Kasumi-1 (cell line): ENCODE measurements around the gene PFN3.
A peak's percentile ranks its signal among the peaks of the same experiment; 100 is the strongest.
"Not testable (repeated sequence)": the region's sequence is repeated elsewhere in the genome, so short reads cannot be mapped to it uniquely, and the experiment has no call there.

Experiments
- DNase-seq, 2 experiments: peaks; one replicate each; lab custom pipeline; 2025; lab: John Stamatoyannopoulos, UW

The PFN3 gene

GRCh38 chr5:177396078-177396477 lies 4.4 kb downstream of the PFN3 start:
- no peak for DNase-seq

DNA sequence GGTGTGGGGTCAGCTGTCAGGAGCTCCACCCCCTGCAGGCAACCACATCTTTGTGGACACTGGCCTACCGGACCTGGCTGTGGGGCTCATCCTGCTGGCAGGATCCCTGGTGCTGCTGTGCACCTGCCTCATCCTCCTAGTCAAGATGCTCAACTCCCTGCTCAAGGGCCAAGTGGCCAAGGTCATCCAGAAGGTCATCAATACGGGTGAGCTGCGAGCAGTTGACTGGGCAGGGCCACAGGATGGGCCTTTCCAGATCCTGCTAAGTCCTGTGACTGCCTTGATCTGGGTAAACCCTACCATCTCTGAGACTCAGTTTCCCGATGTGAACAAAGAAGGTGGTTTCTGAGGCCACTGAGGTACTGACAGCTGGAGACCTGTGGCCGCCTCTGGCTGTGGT lies 6.5 kb downstream of the PFN3 start:
- DNase-seq, result no peak

DNA sequence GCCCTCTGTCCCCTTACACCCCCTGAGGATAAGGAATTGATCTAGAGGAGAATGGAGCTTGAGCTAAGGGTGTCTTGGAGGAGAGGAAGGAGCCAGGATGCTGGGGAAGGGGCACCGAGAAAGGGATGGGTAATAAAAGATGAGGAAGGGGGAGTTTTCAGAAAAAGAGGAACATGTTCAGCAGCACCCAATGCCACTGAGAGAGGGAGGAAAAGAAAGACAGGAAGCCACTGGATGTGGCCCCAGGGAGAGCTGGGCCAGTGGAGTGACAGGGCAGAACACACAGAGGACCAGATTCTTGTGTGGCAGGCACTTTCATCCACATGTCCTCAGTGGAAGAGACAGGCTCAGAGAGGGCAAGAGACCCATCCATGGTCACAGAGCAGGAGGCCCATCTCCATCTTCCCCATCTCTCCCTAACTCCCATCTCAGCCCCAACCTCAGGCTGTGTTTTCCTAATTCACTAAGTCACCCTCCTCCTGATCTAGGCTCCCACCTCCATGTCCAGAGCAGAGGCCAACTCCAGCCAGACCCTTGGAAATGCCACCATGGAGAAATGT lies 7.2 kb downstream of the PFN3 start:
- DNase-seq, result peak; percentile 61 to 64

DNA sequence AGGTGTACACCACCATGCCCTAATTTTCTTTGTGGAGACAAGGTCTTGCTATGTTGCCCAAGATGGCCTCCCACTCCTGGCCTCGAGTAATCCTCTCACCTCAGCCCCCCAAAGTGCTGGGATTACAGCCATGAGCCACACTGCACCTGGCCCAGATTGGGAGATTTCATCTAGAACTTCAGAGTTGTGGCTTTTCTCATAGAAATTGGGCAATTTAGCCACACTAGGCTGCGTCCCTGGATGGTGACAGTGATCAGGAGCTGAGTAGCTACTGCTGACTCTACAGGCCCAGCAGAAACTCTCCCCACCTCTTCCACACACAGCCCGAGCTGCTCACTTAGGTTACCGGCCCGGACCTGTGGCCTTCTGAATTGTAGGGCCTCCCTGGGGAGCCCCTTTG lies 7.7 kb downstream of the PFN3 start:
- DNase-seq, result no peak

- DNase-seq, result peak; percentile 89 to 92
Observed at GRCh38 chr5:177390363-177391300, 9.8 kb downstream of the PFN3 start.

GRCh38 chr5:177389241-177390169 lies 11.0 kb downstream of the PFN3 start:
- DNase-seq, result peak; percentile 25 to 51

DNA sequence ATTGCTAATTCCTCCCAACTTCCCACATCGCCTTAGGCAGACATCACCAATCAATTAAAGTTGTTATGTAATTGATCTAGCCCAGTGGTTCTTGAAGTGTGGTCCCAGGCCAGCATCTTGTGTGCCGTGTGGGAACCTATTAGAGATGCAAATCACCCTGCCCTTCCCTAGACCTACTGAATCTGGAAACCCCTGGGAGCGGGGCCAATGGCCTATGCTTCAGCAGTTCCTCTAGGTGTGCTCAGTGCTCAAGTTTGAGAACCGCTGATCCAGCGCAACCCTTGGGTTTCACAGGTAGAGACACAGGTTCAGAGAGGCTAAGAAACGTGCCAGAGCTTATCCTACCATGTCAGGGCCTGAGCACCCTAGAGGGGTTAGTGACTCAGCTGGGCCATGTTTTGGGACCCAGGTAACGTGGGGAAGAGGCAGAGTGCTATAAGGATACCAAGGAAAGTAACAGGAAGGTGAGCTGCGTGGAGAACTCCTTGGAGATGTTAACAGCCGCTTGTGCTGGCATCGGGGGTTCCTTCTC lies 11.9 kb downstream of the PFN3 start:
- no peak for DNase-seq

GRCh38 chr5:177387405-177387804 lies 13.1 kb downstream of the PFN3 start:
- no peak for DNase-seq

DNA sequence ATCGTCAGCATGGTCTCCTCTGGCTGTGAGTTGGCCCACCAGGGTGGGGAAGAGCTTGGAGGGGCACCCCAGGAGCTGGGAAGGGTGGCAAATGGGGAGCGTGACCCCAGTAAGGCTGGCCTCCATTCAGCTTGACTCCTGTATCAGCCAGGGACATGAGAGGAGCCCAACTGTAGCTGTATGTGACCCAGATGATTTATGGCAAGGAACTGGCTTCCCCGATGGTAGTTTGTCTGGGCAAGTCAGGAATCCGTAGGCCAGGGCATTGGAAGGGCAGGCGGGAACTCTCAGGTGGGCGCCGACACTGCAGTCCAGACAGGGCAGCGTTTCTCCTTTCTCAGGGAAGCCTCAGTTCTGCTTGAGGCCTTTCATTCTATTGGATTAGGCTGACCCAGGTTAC lies 13.9 kb downstream of the PFN3 start:
- DNase-seq, result no peak

GRCh38 chr5:177385720-177386119 lies 14.7 kb downstream of the PFN3 start:
- DNase-seq, result no peak

DNA sequence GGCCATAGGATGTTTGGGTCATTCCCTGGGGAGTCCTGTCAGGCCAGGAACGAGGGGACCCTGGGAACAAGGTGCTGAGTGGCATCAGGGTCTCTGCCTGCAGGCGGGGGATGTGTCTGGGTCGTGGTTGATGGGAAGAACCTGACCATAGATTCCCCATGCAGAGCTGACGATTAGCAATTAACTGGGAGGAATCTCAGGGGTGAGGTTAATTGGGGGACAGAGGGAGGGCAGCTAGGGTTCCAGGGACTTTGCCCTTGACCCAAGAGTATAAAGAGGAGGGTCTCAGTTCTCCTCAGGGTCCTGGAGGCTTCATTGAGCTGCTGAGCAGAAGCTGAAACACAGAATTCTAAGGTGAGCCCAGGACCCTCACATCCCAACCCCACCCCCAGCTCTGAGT lies 16.3 kb downstream of the PFN3 start, which contains the start of gene SLC34A1:
SLC34A1 (plus strand) TSS at position 301 of the 400 bp plus-strand sequence. CDS start 1,308 bp downstream, outside the sequence.
- no peak for DNase-seq

DNA sequence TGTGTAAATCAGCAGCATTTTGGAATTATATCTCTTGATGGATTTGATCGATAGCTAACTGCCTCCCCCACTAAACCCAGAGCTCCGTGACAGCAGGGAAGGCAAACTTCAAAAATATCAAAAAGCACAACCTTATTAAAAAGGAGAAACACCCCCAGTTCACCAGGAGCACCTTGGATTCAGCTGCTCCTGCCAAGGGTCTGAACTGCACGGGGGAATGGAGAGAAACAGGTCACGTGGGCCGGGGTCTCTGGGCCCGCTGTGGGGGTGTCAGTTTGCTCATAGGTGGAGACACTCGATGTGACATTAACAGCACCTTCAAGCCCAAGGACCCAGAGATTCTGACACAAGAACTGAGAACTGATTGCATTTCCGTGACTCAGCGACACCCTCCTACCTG lies 17.3 kb downstream of the PFN3 start:
- DNase-seq, result no peak

- DNase-seq, result peak; percentile 54 to 70
Observed at GRCh38 chr5:177382423-177383029, 17.9 kb downstream of the PFN3 start.

GRCh38 chr5:177380805-177381126 lies 19.7 kb downstream of the PFN3 start:
- no peak for DNase-seq

- no peak for DNase-seq
Observed at GRCh38 chr5:177378884-177379883, 21.3 kb downstream of the PFN3 start.

GRCh38 chr5:177377851-177378776 lies 22.3 kb downstream of the PFN3 start:
- no peak for DNase-seq

GRCh38 chr5:177376107-177376506 lies 24.4 kb downstream of the PFN3 start:
- DNase-seq, result no peak

DNA sequence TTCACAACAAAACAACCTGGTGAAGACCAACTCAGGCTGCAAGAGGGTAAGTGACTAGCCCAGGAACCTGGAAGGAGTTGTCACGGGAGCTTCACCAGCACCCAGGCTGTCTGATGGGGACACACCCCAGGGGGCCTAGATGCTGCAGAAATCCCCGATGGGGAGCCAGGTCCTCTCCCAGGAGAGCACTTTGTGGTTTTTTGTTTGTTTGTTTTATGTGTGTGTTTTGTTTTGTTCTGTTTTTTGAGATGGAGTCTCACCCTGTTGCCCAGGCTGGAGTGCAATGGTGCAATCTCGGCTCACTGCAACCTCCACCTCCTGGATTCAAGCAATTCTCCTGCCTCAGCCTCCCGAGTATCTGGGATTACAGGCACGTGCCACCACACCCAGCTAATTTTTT lies 24.9 kb downstream of the PFN3 start:
- not testable (repeated sequence) for DNase-seq

GRCh38 chr5:177374211-177374610 lies 26.2 kb downstream of the PFN3 start:
- DNase-seq, result no peak
